ENCODE data around the gene CPLX3. TPM values are rescaled to one million over a fixed set of nuclear protein-coding genes. Genes with fewer than 3 reads are reported as not detected.

CPLX3 gene
- total and polyA plus RNA-seq, 10 of the 15 experiments (the other 5 are each of a cell fraction or from before 2014, with no cell fraction given), result 0.02 to 0.04 TPM; not detected in 8

- Histone ChIP-seq H3K9ac (ENCODE audit: control insufficient read depth, insufficient read depth, low read length) (no peak overlapping the region), H3K27me3 (replicated peaks in 1 of 2; ENCODE audit: control insufficient read depth in 2 of 2, insufficient read depth in 2 of 2, low read length in 1 of 2) (no peaks in the 10 kb centered on the region), H3K79me2 (ENCODE audit: control insufficient read depth, insufficient read depth, low read length) (no peaks in the 10 kb centered on the region), H2AFZ (ENCODE audit: control insufficient read depth, low read depth, low read length) (no peak overlapping the region), H3K4me3 (no peak overlapping the region), H3K36me3 (ENCODE audit: control insufficient read depth in 2 of 2, insufficient read depth in 2 of 2, low read length in 1 of 2) (no peaks in the 10 kb centered on the region), H4K20me1 (ENCODE audit: control insufficient read depth, insufficient read depth) (no peaks in the 10 kb centered on the region), H3K4me2 (ENCODE audit: control insufficient read depth, insufficient read depth) (no peak overlapping the region), H3K9me3 (replicated peaks; ENCODE audit: control insufficient read depth, insufficient read depth, low read length) (no peaks in the 10 kb centered on the region), H3K27ac (ENCODE audit: control insufficient read depth, insufficient read depth) (no peak overlapping the region), H3K4me1 (ENCODE audit: control insufficient read depth, insufficient read depth, low read length) (no peaks in the 10 kb centered on the region)
- peak; percentile 80 for TF ChIP-seq MLLT1 (IDR thresholded peaks at IDR 0.05)
- TF ChIP-seq IKZF2 (IDR thresholded peaks at IDR 0.05), result peak; percentile 50 to 64; a peak in 3 of 4 replicates
- peak; percentile 69 for TF ChIP-seq RAD21 (IDR thresholded peaks at IDR 0.05; ENCODE audit: insufficient read depth, low read depth, low read length)
- peak; percentile 65 to 86 (median 83) for TF ChIP-seq CTCF (IDR thresholded peaks at IDR 0.05 in 2 of 3, conservative IDR thresholded peaks at IDR 0.05 in 1 of 3; ENCODE audit: control insufficient read depth in 2 of 3, extremely low read depth in 1 of 3, insufficient read depth in 1 of 3, low read depth in 3 of 3, low read length in 3 of 3)
- TF ChIP-seq SPI1 (IDR thresholded peaks at IDR 0.05; ENCODE audit: borderline replicate concordance, insufficient read depth, low read depth, low read length), result peak; percentile 22; the same call in 1 of the 2 replicates
- peak; percentile 77 for TF ChIP-seq IKZF1 (conservative IDR thresholded peaks at IDR 0.05)
- peak; percentile 70 for TF ChIP-seq EED (IDR thresholded peaks at IDR 0.05; ENCODE audit: low read depth)
- no peak for TF ChIP-seq CREM (IDR thresholded peaks at IDR 0.05; ENCODE audit: low read depth)
- TF ChIP-seq SMC3 (IDR thresholded peaks at IDR 0.05; ENCODE audit: borderline replicate concordance, low read length), result peak; percentile 58; the same call in 1 of the 2 replicates
- no peak for TF ChIP-seq CHD4 (IDR thresholded peaks at IDR 0.05)
- 58% methylated on average over 5 of the region's 5 CpGs for WGBS (ENCODE audit: insufficient coverage, insufficient replicate concordance, low lambda C conversion rate, missing lambda C conversion rate)
- peak; percentile 69 for ATAC-seq
- BruUV-seq (replicated peaks), result no TSS peak
- peak; percentile 54 for FAIRE-seq
- CTCF ChIA-PET, result interaction anchor here (0.7 to 4.5 kb wide), 9 partner anchors 9 to 65 kb away, joined by 3 to 30 read pairs (median 3); partner anchors contain the start of gene CPLX3
- POLR2A ChIA-PET, result interaction anchor here (1.5 kb wide), 1 partner anchor 58 kb away, joined by 6 read pairs; no protein-coding TSS in a partner anchor
- intact Hi-C loops (cut with micrococcal nuclease; ENCODE audit: unreplicated experiment) (loop anchor here (1.0 to 5.0 kb wide), 2 partner anchors 65 to 198 kb away; no protein-coding TSS in a partner anchor), in situ Hi-C loops (cut with MboI) (no loop called here)
- RAD21 ChIA-PET (ENCODE audit: unreplicated experiment), result interaction anchor here (1.0 to 2.5 kb wide), 4 partner anchors 9 to 66 kb away, joined by 3 to 17 read pairs (median 6); partner anchors contain the start of gene CPLX3
- SMC1A ChIA-PET (ENCODE audit: uncharacterized antibody, unreplicated experiment), result interaction anchor here (0.7 to 3.0 kb wide), 3 partner anchors 21 to 66 kb away, joined by 3 to 16 read pairs (median 7); no protein-coding TSS in a partner anchor
- no peak for DNase-seq (ENCODE audit: low read depth, low spot score)
These were observed 8.9 kb downstream of the CPLX3 start for GRCh38 chr15:74835312-74835823.

Data from GM12878 (cell line).